ENCODE data around the gene CER1.
A peak's percentile ranks its signal among the peaks of the same experiment; 100 is the strongest.
"Not testable (repeated sequence)": the region's sequence is repeated elsewhere in the genome, so short reads cannot be mapped to it uniquely, and the experiment has no call there.

CER1 gene

DNA sequence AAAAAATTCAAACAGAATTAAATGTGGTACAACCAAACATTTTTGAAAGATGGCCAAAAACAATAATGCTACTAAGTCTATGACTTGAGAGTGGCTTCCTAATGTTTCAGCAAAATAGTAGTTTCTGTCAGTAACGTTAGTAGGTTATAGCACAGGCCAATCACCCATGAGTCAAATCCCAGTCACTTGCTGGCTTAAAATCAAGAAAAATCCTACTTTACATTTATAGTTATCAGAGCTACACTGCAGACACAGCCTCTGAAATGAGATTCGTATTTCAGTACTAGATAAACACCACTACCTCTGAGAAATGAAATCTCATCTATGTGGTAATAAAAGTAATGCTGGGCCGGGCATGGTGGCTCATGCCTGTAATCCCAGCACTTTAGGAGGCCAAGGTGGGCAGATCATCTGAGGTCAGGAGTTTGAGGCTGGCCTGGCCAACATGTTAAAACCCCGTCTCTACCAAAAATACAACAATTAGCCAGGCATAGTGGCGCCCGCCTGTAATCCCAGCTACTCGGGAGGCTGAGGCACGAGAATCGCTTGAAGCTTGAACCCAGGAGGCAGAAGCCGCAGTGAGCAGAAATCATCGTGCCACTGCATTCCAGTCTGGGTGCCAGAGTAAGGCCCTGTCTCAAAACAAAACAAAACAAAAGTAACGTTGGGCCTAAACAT lies 35.4 kb downstream of the CER1 start:
- no peak overlapping the region for H3K4me3 ChIP-seq (replicated peaks in 1 of 2; ENCODE audit: low read depth in 2 of 2, low read length in 2 of 2)
- TF ChIP-seq, protein P1, sequence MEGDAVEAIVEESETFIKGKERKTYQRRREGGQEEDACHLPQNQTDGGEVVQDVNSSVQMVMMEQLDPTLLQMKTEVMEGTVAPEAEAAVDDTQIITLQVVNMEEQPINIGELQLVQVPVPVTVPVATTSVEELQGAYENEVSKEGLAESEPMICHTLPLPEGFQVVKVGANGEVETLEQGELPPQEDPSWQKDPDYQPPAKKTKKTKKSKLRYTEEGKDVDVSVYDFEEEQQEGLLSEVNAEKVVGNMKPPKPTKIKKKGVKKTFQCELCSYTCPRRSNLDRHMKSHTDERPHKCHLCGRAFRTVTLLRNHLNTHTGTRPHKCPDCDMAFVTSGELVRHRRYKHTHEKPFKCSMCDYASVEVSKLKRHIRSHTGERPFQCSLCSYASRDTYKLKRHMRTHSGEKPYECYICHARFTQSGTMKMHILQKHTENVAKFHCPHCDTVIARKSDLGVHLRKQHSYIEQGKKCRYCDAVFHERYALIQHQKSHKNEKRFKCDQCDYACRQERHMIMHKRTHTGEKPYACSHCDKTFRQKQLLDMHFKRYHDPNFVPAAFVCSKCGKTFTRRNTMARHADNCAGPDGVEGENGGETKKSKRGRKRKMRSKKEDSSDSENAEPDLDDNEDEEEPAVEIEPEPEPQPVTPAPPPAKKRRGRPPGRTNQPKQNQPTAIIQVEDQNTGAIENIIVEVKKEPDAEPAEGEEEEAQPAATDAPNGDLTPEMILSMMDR (IDR thresholded peaks at IDR 0.05; ENCODE audit: low read depth, low read length), result no peak
- peak; percentile 64 to 92 for DNase-seq (ENCODE audit: low read depth in 2 of 2)

DNA sequence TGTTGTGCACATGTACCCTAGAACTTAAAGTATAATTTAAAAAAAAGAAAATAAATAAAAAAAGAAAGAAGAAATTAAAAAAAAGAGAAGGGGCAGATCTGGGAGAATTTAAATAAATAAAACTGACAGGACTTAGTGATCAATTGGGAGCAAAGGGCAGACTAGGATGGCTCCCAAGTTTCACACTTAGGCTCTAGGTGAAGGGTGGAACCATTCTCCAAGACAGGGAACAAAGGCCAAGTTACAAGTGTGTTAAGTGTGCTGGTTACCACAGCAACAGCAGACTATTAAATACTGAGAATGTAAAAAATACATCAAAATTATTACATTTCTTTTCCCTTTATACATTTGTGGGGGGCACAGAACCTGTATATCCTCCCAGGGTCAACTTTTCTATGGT lies 36.4 kb downstream of the CER1 start:
- no peak overlapping the region for H3K4me3 ChIP-seq (replicated peaks in 1 of 2; ENCODE audit: low read depth in 2 of 2, low read length in 2 of 2)
- no peak for DNase-seq (ENCODE audit: low read depth in 2 of 2)
- TF ChIP-seq, protein P1 (IDR thresholded peaks at IDR 0.05; ENCODE audit: low read depth, low read length), result no peak

DNA sequence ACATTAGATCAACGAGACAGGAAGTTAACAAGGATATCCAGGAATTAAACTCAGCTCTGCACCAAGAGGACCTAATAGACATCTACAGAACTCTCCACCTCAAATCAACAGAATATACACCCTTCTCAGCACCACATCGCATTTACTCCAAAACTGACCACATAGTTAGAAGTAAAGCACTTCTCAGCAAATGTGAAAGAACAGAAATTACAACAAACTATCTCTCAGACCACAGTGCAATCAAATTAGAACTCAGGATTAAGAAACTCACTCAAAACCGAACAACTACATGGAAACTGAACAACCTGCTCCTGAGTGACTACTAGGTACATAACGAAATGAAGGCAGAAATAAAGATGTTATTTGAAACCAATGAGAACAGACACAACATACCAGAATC lies 39.9 kb downstream of the CER1 start:
- DNase-seq (ENCODE audit: low read depth in 2 of 2), result not testable (repeated sequence)

DNA sequence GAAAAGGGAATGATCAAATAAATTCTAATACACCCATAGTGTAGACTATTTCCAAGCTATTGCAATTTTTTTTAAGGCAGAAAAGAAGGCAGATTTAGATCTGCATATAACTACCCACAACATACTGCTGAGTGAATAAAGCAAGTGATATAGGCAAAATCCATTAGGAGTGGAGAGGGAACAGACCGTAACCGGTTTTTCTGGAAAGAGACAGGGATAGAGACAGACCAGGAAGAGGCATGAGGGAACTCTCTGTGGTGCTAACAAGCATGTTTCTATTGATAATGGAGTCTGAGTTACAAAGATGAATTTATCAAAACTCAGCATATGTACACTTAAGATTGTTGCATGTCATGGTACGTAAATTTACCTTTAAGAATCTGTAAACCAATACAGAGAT lies 43.8 kb downstream of the CER1 start:
- DNase-seq (ENCODE audit: low read depth in 2 of 2), result no peak
- no peak overlapping the region for H3K4me3 ChIP-seq (replicated peaks in 1 of 2; ENCODE audit: low read depth in 2 of 2, low read length in 2 of 2)
- TF ChIP-seq, protein P1 (IDR thresholded peaks at IDR 0.05; ENCODE audit: low read depth, low read length), result no peak

More for the DNA sequence above, 39.9 kb downstream of the CER1 start:
- not testable (repeated sequence) for H3K4me3 ChIP-seq (replicated peaks in 1 of 2; ENCODE audit: low read depth in 2 of 2, low read length in 2 of 2)

DNA sequence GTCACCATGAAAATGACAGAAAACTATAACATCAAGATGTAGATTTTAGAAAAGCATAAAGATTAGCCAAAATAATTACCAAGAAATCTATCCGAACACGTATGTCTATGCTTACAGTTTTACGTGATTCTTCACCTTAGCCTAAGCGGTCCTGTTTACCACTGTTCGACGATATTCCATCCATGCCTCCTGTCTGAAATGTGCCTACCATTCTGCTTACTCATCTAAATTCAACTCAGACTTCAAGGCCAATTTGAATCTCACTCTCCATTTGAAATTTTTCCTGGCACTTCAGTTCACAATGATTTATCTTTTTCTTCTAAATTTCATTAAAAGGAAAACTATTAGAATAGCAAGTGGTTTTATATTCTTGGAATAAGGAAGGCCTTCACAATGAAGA lies 44.7 kb downstream of the CER1 start:
- TF ChIP-seq, protein P1 (IDR thresholded peaks at IDR 0.05; ENCODE audit: low read depth, low read length), result no peak
- no peak overlapping the region for H3K4me3 ChIP-seq (replicated peaks in 1 of 2; ENCODE audit: low read depth in 2 of 2, low read length in 2 of 2)
- DNase-seq (ENCODE audit: low read depth in 2 of 2), result no peak

DNA sequence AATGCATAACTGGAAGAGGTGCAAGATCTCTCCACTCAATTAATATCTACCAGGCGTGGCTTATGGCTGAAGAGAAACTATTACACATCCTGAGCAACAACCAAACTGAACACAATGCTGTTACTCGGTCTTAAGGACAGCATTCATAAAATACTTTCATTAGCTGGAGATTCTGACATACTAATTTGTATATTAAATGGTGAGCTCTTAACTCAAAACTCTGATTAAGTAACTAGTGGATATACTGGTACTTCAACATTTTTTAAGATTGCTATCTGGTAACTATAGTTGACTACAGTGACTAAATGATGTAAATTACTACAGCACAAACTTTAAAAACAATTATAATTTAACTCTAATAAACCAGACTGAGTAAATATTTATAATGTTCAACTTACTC lies 45.1 kb downstream of the CER1 start:
- TF ChIP-seq, protein P1 (IDR thresholded peaks at IDR 0.05; ENCODE audit: low read depth, low read length), result no peak
- H3K4me3 ChIP-seq (replicated peaks in 1 of 2; ENCODE audit: low read depth in 2 of 2, low read length in 2 of 2), result no peak overlapping the region
- no peak for DNase-seq (ENCODE audit: low read depth in 2 of 2)

DNA sequence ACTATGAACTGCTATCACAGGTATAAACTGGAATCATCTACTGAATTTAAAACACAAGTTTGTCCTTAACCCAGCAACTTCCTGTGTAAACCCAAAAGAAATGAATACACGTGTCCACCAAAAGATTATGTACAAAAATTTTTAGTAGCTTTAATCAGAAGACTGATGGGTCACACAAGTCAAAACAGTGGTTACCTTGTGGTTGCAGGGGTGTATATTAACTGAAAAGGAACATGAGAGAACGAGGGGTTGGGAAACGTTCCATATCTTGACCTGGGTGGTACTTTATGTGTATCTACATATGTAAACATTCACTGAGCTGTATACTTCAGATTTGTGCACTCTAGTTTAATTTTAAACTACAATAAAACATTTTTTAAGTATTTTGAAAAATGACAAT lies 47.9 kb downstream of the CER1 start:
- no peak overlapping the region for H3K4me3 ChIP-seq (replicated peaks in 1 of 2; ENCODE audit: low read depth in 2 of 2, low read length in 2 of 2)
- no peak for DNase-seq (ENCODE audit: low read depth in 2 of 2)
- TF ChIP-seq, protein P1 (IDR thresholded peaks at IDR 0.05; ENCODE audit: low read depth, low read length), result no peak
